SK-N-SH (cell line): ENCODE data around the gene OR5B17. TPM values are rescaled to one million over a fixed set of nuclear protein-coding genes. Genes with fewer than 3 reads are reported as not detected.
A peak's percentile ranks its signal among the peaks of the same experiment; 100 is the strongest.

ENCODE experiments used
- CTCF ChIA-PET: fragments of 300-600, 350-600 bp; formaldehyde crosslinking; extraction: SDS; loops from one replicate; lab custom pipeline; 2021; lab: Yijun Ruan, JAX
- POLR2A ChIA-PET: fragments of 350-600 bp; sonication (Branson Sonifier 250); formaldehyde crosslinking; extraction: SDS; loops from one replicate; lab custom pipeline; 2020; ENCODE audit warnings: antibody characterized with exemption, inconsistent platforms; lab: Yijun Ruan, JAX
- DNase-seq: peaks from one replicate; pipeline ENCODE4 v3.0.0; 2012
- H2AFZ ChIP-seq: fragments of 200-600 bp; sonication (generic); 2 replicates; pipeline ENCODE4 v1.8.1; 2016; ENCODE audit warnings: antibody characterized with exemption, mild to moderate bottlenecking, low read depth
- H3F3A ChIP-seq: fragments of 200-600 bp; sonication (generic); replicated peaks from 2 replicates; pipeline ENCODE3; 2016; ENCODE audit warnings: antibody characterized with exemption, mild to moderate bottlenecking; ENCODE audit not compliant: insufficient read depth
- H3K27ac ChIP-seq, 2 experiments: fragments of 200-500 bp in 1 of 2; fragments of 200-600 bp in 1 of 2; sonication (Bioruptor generic) in 1 of 2; sonication (generic), shearing (Covaris generic) in 1 of 2; 2 replicates each; pipeline versions ENCODE4 v1.5.1 to v1.6.1; 2014 to 2016; ENCODE audit warnings: low read depth in 2 of 2, inconsistent platforms in 1 of 2, low read length in 1 of 2, mild to moderate bottlenecking in 1 of 2, mixed read lengths in 1 of 2
- H3K27me3 ChIP-seq: fragments of 200-600 bp; sonication (generic), shearing (Covaris generic); 2 replicates; pipeline ENCODE4 v1.6.1; 2016; ENCODE audit warnings: mixed run types; ENCODE audit not compliant: insufficient read depth
- H3K36me3 ChIP-seq, 2 experiments: fragments of 200-500 bp in 1 of 2; fragments of 200-600 bp in 1 of 2; sonication (Bioruptor generic) in 1 of 2; sonication (generic) in 1 of 2; replicated peaks in 1 of 2; 2 replicates each; pipeline versions ENCODE3 to v1.5.1; 2014 to 2016; ENCODE audit warnings: low read length in 1 of 2, mild to moderate bottlenecking in 1 of 2; ENCODE audit not compliant: insufficient read depth in 2 of 2, control insufficient read depth in 1 of 2
- H3K4me1 ChIP-seq, 2 experiments: fragments of 200-500 bp in 1 of 2; fragments of 200-600 bp in 1 of 2; sonication (Bioruptor generic) in 1 of 2; sonication (generic), shearing (Covaris generic) in 1 of 2; 2 replicates each; pipeline versions ENCODE4 v1.5.1 to v1.6.1; 2014 to 2016; ENCODE audit warnings: low read depth in 1 of 2, low read length in 1 of 2, mixed run types in 1 of 2; ENCODE audit not compliant: insufficient read depth in 2 of 2, control insufficient read depth in 1 of 2
- H3K4me2 ChIP-seq: fragments of 200-600 bp; sonication (generic), shearing (Covaris generic); 2 replicates; pipeline ENCODE4 v1.6.1; 2017; ENCODE audit warnings: mixed run types
- H3K4me3 ChIP-seq, 2 experiments: fragments of 200-500 bp in 1 of 2; fragments of 200-600 bp in 1 of 2; sonication (Bioruptor generic) in 1 of 2; sonication (generic), shearing (Covaris generic) in 1 of 2; 2 replicates each; pipeline versions ENCODE4 v1.5.1 to v1.8.1; 2014 to 2016; ENCODE audit warnings: low read depth in 2 of 2, inconsistent platforms in 1 of 2, low read length in 1 of 2, mild to moderate bottlenecking in 1 of 2, mixed read lengths in 1 of 2, moderate library complexity in 1 of 2
- H3K79me2 ChIP-seq: fragments of 200-600 bp; sonication (generic); 2 replicates; pipeline ENCODE4 v1.8.1; 2017; ENCODE audit warnings: mild to moderate bottlenecking; ENCODE audit not compliant: insufficient read depth
- H3K9ac ChIP-seq: fragments of 200-600 bp; sonication (generic); 2 replicates; pipeline ENCODE4 v1.6.1; 2017; ENCODE audit warnings: mixed run types
- H3K9me2 ChIP-seq: fragments of 200-600 bp; sonication (generic); 2 replicates; pipeline ENCODE4 v1.6.1; 2017; ENCODE audit warnings: mixed run types
- H3K9me3 ChIP-seq: fragments of 200-600 bp; sonication (generic); 2 replicates; pipeline ENCODE4 v1.6.1; 2017; ENCODE audit warnings: mixed run types, mild to moderate bottlenecking, moderate library complexity
- H4K20me1 ChIP-seq: fragments of 200-600 bp; sonication (generic); 2 replicates; pipeline ENCODE4 v1.6.1; 2017; ENCODE audit warnings: mild to moderate bottlenecking, mixed run types; ENCODE audit not compliant: insufficient read depth
- FOXM1 ChIP-seq: IDR thresholded peaks from 2 replicates; pipeline ENCODE4 v1.4.0; 2012; ENCODE audit warnings: low read depth, mild to moderate bottlenecking
- MXI1 ChIP-seq: IDR thresholded peaks from 2 replicates; pipeline ENCODE4 v1.6.1; 2012; ENCODE audit warnings: mild to moderate bottlenecking, low read depth, low read length, improper control_type of control experiment
- NFIC ChIP-seq: IDR thresholded peaks from 2 replicates; pipeline ENCODE4 v1.4.0; 2012; ENCODE audit warnings: borderline replicate concordance
- NRF1 ChIP-seq: IDR thresholded peaks from 2 replicates; pipeline ENCODE4 v1.6.1; 2012; ENCODE audit warnings: low read depth, mild to moderate bottlenecking, low read length
- RCOR1 ChIP-seq: fragments of 150-350 bp; IDR thresholded peaks from 2 replicates; pipeline ENCODE4 v1.6.1; 2017; ENCODE audit warnings: antibody characterized with exemption, low read length
- REST ChIP-seq: IDR thresholded peaks from 2 replicates; pipeline ENCODE4 v1.6.1; 2012; ENCODE audit warnings: mild to moderate bottlenecking, low read depth, low read length, moderate library complexity
- RXRA ChIP-seq: IDR thresholded peaks from 2 replicates; pipeline ENCODE4 v1.4.0; 2012; ENCODE audit warnings: low read depth, mild to moderate bottlenecking, borderline replicate concordance
- TCF12 ChIP-seq: IDR thresholded peaks from 2 replicates; pipeline ENCODE4 v1.4.0; 2012
- ZBTB33 ChIP-seq: IDR thresholded peaks from 2 replicates; pipeline ENCODE4 v1.4.0; 2012; ENCODE audit warnings: low read depth, borderline replicate concordance
- WGBS: methylation state at CpG from one replicate; pipeline ENCODE4 v1.1.6; 2017; ENCODE audit warnings: low lambda C conversion rate; 5-methylcytosine and 5-hydroxymethylcytosine counted together
- polyA plus RNA-seq, 3 experiments: library from polyadenylated mRNA; depleted of rRNA; stranded (reverse); fragments of >200 nt; gene quantifications; 2 replicates each; pipeline ENCODE4 v1.2.3, GENCODE V29; 2012

The OR5B17 gene
- polyA plus RNA-seq, 1 of the 3 experiments (the other 2 are of a cell fraction): not detected

GRCh38 chr11:58392746-58393145 lies 33.9 kb upstream of the OR5B17 start:
- Histone ChIP-seq H2AFZ (peak overlapping the region; percentile 63; the same call in 1 of the 2 replicates), H3K36me3 (no peaks in the 10 kb centered on the region), H3K4me2 (no peak overlapping the region), H3K27ac (peak overlapping the region in 1 of 2 experiments; percentile 36; a peak in 2 of 4 replicates), H3F3A (peaks cover 25% of the 10 kb centered on the region), H3K9ac (no peak overlapping the region)
- DNase-seq: no peak
- peak; percentile 6; the same call in 1 of the 2 replicates for TF ChIP-seq TCF12
- TF ChIP-seq NFIC: no peak
- no peak for TF ChIP-seq RXRA
- TF ChIP-seq, all 33 proteins: peak for 1
- WGBS: 12% methylated on average over 1 of the region's 1 CpG
- Histone ChIP-seq H3K4me1 (peaks cover 0 to 11% of the 10 kb centered on the region in 2 experiments; a peak in 1 of 4 replicates), H3K9me2 (no peaks in the 10 kb centered on the region), H3K9me3 (peaks cover 9% of the 10 kb centered on the region; the same call in 1 of the 2 replicates), H4K20me1 (no peaks in the 10 kb centered on the region), H3K27me3 (no peaks in the 10 kb centered on the region), H3K79me2 (no peaks in the 10 kb centered on the region), H3K4me3 (no peak overlapping the region)
- POLR2A ChIA-PET: no interaction called here
- CTCF ChIA-PET: no interaction called here

- Histone ChIP-seq H3K9me3 (peaks cover 9% of the 10 kb centered on the region; the same call in 1 of the 2 replicates), H3K9ac (no peak overlapping the region), H4K20me1 (no peaks in the 10 kb centered on the region), H3K27me3 (no peaks in the 10 kb centered on the region), H3K4me1 (peaks cover 0 to 11% of the 10 kb centered on the region in 2 experiments; a peak in 1 of 4 replicates), H3F3A (peaks cover 25% of the 10 kb centered on the region), H2AFZ (peak overlapping the region; percentile 33; the same call in 1 of the 2 replicates), H3K79me2 (no peaks in the 10 kb centered on the region), H3K36me3 (no peaks in the 10 kb centered on the region), H3K4me3 (no peak overlapping the region), H3K9me2 (no peaks in the 10 kb centered on the region), H3K27ac (no peak overlapping the region), H3K4me2 (no peak overlapping the region)
- TF ChIP-seq MXI1 (no peak), RXRA (no peak), RCOR1 (no peak), ZBTB33 (no peak), FOXM1 (no peak), NRF1 (no peak), REST (no peak)
- ChIA-PET POLR2A (no interaction called here), CTCF (no interaction called here)
- 30% methylated on average over 1 of the region's 1 CpG for WGBS
- no peak for DNase-seq
Measured at GRCh38 chr11:58391879-58392278, 33.0 kb upstream of the OR5B17 start.
